H1 (cell line): ENCODE measurements around the gene SIGLEC11. TPM values are rescaled to one million over a fixed set of nuclear protein-coding genes. Genes with fewer than 3 reads are reported as not detected.

Source experiments
- BACH1 ChIP-seq: IDR thresholded peaks from 2 replicates; pipeline ENCODE4 v1.6.1; 2012; ENCODE audit warnings: low read length, improper control_type of control experiment
- CHD2 ChIP-seq: IDR thresholded peaks from 2 replicates; pipeline ENCODE4 v1.6.1; 2012; ENCODE audit warnings: low read length, improper control_type of control experiment
- HDAC2 ChIP-seq, 2 experiments: fragments of 300-600 bp in 1 of 2; sonication (generic) in 1 of 2; IDR thresholded peaks; 2 replicates each; pipeline ENCODE4 v1.6.1; 2011 to 2012; ENCODE audit warnings: low read depth in 2 of 2, low read length in 2 of 2, mild to moderate bottlenecking in 2 of 2, moderate library complexity in 2 of 2, borderline replicate concordance in 1 of 2, inconsistent platforms in 1 of 2
- KDM1A ChIP-seq: fragments of 200-600, 300-600 bp; sonication (generic); IDR thresholded peaks from 2 replicates; pipeline ENCODE4 v1.7.1; 2016; ENCODE audit warnings: mild to moderate bottlenecking, low read length, borderline replicate concordance
- TEAD4 ChIP-seq: IDR thresholded peaks from 2 replicates; pipeline ENCODE4 v1.6.1; 2012; ENCODE audit warnings: low read depth, low read length, inconsistent platforms, mixed read lengths
- polyA plus RNA-seq, 7 experiments: library from polyadenylated mRNA; depleted of rRNA in 3 of 7; stranded (reverse) in 5 of 7; unstranded in 2 of 7; fragments of >200 nt in 5 of 7; fragments of 200-250 nt in 2 of 7; gene quantifications; 1 replicate in 5 of 7; 2 replicates in 1 of 7; 4 replicates in 1 of 7; pipeline versions ENCODE4 v1.2.1 to v1.2.3, GENCODE V29; 2011 to 2013; ENCODE audit warnings: missing spikeins in 2 of 7, mixed read lengths in 2 of 7
- total RNA-seq: library from RNA; stranded (reverse); fragmentation: NEBNext Ultra II Directional; extraction: Animal tissue kit (Norgen Biotek cat#: 25700); gene quantifications from 2 replicates; pipeline ENCODE4 v1.2.1, GENCODE V29; 2021
- TF ChIP-seq, protein P1 (sequence below): IDR thresholded peaks from 2 replicates; pipeline ENCODE4 v1.6.1; 2011; ENCODE audit warnings: low read length, improper control_type of control experiment
- TF ChIP-seq, protein P2 (sequence below): IDR thresholded peaks from 2 replicates; pipeline ENCODE4 v1.6.1; 2012; ENCODE audit warnings: inconsistent platforms

SIGLEC11 gene
- total and polyA plus RNA-seq, 2 of the 8 experiments (the other 6 are each of a cell fraction or from before 2014, with no cell fraction given): 0.18 TPM; not detected in 1

DNA sequence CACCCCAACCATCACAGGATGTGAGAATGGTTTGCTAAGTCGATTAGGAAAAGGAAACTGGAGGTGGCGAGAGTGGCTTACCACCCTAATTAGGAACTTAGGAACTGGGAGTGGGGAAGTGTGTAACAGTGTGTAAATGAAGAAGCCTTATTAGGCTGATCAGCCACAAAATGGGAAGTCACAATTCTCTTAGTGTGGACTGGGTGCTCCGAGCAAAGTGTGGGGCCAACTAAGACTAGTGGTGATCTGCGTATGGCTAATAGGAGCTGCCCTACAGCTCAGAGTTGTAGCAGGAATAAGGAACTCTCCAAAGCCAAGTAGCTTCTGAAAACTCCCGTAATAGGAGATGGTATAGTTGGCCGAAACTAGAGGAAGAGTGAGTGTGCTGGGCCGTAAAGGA is 7.6 kb downstream of the SIGLEC11 start (continued):
- TF ChIP-seq KDM1A (no peak), CHD2 (no peak), HDAC2 (IDR thresholded peaks at IDR 0.05; ENCODE audit: borderline replicate concordance in 1 of 2, low read depth in 2 of 2, low read length in 2 of 2) (no peak), TEAD4 (no peak), BACH1 (no peak)
- TF ChIP-seq, protein P1, sequence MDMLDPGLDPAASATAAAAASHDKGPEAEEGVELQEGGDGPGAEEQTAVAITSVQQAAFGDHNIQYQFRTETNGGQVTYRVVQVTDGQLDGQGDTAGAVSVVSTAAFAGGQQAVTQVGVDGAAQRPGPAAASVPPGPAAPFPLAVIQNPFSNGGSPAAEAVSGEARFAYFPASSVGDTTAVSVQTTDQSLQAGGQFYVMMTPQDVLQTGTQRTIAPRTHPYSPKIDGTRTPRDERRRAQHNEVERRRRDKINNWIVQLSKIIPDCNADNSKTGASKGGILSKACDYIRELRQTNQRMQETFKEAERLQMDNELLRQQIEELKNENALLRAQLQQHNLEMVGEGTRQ: no peak
- TF ChIP-seq, protein P2, sequence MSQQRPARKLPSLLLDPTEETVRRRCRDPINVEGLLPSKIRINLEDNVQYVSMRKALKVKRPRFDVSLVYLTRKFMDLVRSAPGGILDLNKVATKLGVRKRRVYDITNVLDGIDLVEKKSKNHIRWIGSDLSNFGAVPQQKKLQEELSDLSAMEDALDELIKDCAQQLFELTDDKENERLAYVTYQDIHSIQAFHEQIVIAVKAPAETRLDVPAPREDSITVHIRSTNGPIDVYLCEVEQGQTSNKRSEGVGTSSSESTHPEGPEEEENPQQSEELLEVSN: no peak
- TF ChIP-seq, all 59 proteins: peak for 0
